Measurements from ENCODE around the gene RAD51B.

Gene RAD51B

GRCh38 chr14:68678471-68678870, 858.9 kb downstream of the RAD51B start:
- DNase-seq = no peak
- no peaks in the 10 kb centered on the region for H3K4me1 ChIP-seq (ENCODE audit: low read length)
- no peak overlapping the region for H3K9ac ChIP-seq (ENCODE audit: low read length)
- no peaks in the 10 kb centered on the region for H3K36me3 ChIP-seq (replicated peaks; ENCODE audit: insufficient read depth, low read length)
- H2AFZ ChIP-seq (ENCODE audit: low read length) = no peak overlapping the region
- H3K79me2 ChIP-seq (ENCODE audit: low read length) = no peaks in the 10 kb centered on the region
- H3K9me2 ChIP-seq (replicated peaks; ENCODE audit: insufficient read depth, low read length) = no peaks in the 10 kb centered on the region
- no peak overlapping the region for H3K4me2 ChIP-seq (ENCODE audit: low read depth, low read length)
- no peak for TF ChIP-seq EZH2phosphoT487 (IDR thresholded peaks at IDR 0.05; ENCODE audit: low read length)
- TF ChIP-seq EZH2 (optimal IDR thresholded peaks at IDR 0.05; ENCODE audit: low read depth, low read length) = no peak
- no peak for TF ChIP-seq CTCF (IDR thresholded peaks at IDR 0.05; ENCODE audit: low read length)
- H3K27ac ChIP-seq (ENCODE audit: low read length) = no peak overlapping the region
- no peaks in the 10 kb centered on the region for H3F3A ChIP-seq (ENCODE audit: insufficient read depth, low read length)
- no peaks in the 10 kb centered on the region for H3K27me3 ChIP-seq (replicated peaks; ENCODE audit: insufficient read depth, low read length)
- H4K20me1 ChIP-seq (ENCODE audit: insufficient read depth, low read length) = no peaks in the 10 kb centered on the region
- H3K9me3 ChIP-seq (replicated peaks; ENCODE audit: insufficient read depth, low read length) = no peaks in the 10 kb centered on the region
- no peak overlapping the region for H3K4me3 ChIP-seq (ENCODE audit: low read length)

- H2AFZ ChIP-seq (ENCODE audit: low read length) = no peak overlapping the region
- H3K27me3 ChIP-seq (replicated peaks; ENCODE audit: insufficient read depth, low read length) = no peaks in the 10 kb centered on the region
- no peaks in the 10 kb centered on the region for H3K79me2 ChIP-seq (ENCODE audit: low read length)
- H3K9ac ChIP-seq (ENCODE audit: low read length) = no peak overlapping the region
- TF ChIP-seq CTCF (IDR thresholded peaks at IDR 0.05; ENCODE audit: low read length) = no peak
- no peak for TF ChIP-seq EZH2 (optimal IDR thresholded peaks at IDR 0.05; ENCODE audit: low read depth, low read length)
- TF ChIP-seq EZH2phosphoT487 (IDR thresholded peaks at IDR 0.05; ENCODE audit: low read length) = no peak
- no peaks in the 10 kb centered on the region for H3K9me2 ChIP-seq (replicated peaks; ENCODE audit: insufficient read depth, low read length)
- H3K4me2 ChIP-seq (ENCODE audit: low read depth, low read length) = no peak overlapping the region
- DNase-seq = no peak
- H3K9me3 ChIP-seq (replicated peaks; ENCODE audit: insufficient read depth, low read length) = no peaks in the 10 kb centered on the region
- H3K27ac ChIP-seq (ENCODE audit: low read length) = no peak overlapping the region
- 0 out of 2 replicates have a peak, but pooled peaks cover under 1% of the 10 kb centered on the region for H3K4me1 ChIP-seq (ENCODE audit: low read length)
- H4K20me1 ChIP-seq (ENCODE audit: insufficient read depth, low read length) = no peaks in the 10 kb centered on the region
- H3F3A ChIP-seq (ENCODE audit: insufficient read depth, low read length) = no peaks in the 10 kb centered on the region
- no peaks in the 10 kb centered on the region for H3K36me3 ChIP-seq (replicated peaks; ENCODE audit: insufficient read depth, low read length)
- no peak overlapping the region for H3K4me3 ChIP-seq (ENCODE audit: low read length)
These were observed 859.7 kb downstream of the RAD51B start for GRCh38 chr14:68679301-68679700.

DNA sequence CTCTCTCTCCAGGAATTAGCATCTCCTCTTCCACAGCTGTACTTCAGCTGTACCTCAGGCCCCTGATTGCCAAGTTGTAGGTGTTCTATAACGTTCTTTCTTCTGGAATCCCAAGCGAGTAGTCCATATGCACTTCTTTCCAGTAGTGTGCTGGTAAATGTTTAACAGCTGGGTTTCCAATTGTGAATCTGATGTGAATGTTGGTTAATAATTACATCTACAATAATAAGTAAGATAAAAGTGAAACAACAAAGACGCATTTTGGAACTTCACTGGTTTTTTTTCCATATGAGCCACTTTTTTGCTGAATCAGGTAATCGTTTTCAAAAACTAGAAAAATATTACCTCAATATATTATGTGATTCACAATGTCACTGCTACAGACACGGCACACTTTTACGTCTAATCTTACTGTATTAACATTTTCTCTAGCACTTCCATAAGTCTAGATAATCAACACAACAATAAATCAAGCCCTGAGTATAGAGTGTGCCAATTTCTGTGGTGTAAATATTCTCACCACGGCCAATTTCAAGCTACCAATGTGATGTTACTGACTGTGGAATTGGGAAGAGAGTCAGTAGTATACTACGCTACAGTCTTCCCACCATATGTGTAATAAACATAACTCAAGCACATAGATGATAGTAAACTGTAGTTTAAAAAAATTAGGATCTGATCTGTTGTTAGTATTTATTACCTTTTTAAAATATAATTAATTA, 860.3 kb downstream of the RAD51B start:
- Histone ChIP-seq H3K4me3 (ENCODE audit: low read length) (no peak overlapping the region), H2AFZ (ENCODE audit: low read length) (no peak overlapping the region), H3K27me3 (replicated peaks; ENCODE audit: insufficient read depth, low read length) (no peaks in the 10 kb centered on the region), H3K9ac (ENCODE audit: low read length) (no peak overlapping the region), H3K79me2 (ENCODE audit: low read length) (no peaks in the 10 kb centered on the region), H3F3A (ENCODE audit: insufficient read depth, low read length) (0 out of 2 replicates have a peak, but pooled peaks cover under 1% of the 10 kb centered on the region), H3K9me3 (replicated peaks; ENCODE audit: insufficient read depth, low read length) (no peaks in the 10 kb centered on the region), H3K36me3 (replicated peaks; ENCODE audit: insufficient read depth, low read length) (no peaks in the 10 kb centered on the region), H3K4me1 (ENCODE audit: low read length) (peaks cover 6% of the 10 kb centered on the region), H4K20me1 (ENCODE audit: insufficient read depth, low read length) (no peaks in the 10 kb centered on the region), H3K9me2 (replicated peaks; ENCODE audit: insufficient read depth, low read length) (no peaks in the 10 kb centered on the region), H3K27ac (ENCODE audit: low read length) (no peak overlapping the region), H3K4me2 (ENCODE audit: low read depth, low read length) (no peak overlapping the region)
- DNase-seq = no peak
- TF ChIP-seq EZH2phosphoT487 (IDR thresholded peaks at IDR 0.05; ENCODE audit: low read length) (no peak), CTCF (IDR thresholded peaks at IDR 0.05; ENCODE audit: low read length) (no peak), EZH2 (optimal IDR thresholded peaks at IDR 0.05; ENCODE audit: low read depth, low read length) (no peak)
